Raji (cell line): ENCODE data around the gene RIT2.

Source experiments
- POLR2A ChIP-seq: IDR thresholded peaks from 2 replicates; pipeline ENCODE4 v1.6.1; 2011; ENCODE audit warnings: low read depth, low read length, control low read depth; ENCODE audit not compliant: insufficient read depth

RIT2 gene

GRCh38 chr18:42801706-42802105 lies 313.8 kb downstream of the RIT2 start:
- TF ChIP-seq POLR2A, result no peak

- TF ChIP-seq POLR2A, result no peak
These were observed 316.8 kb downstream of the RIT2 start for GRCh38 chr18:42798606-42799170.

GRCh38 chr18:42792731-42793130 lies 322.8 kb downstream of the RIT2 start:
- TF ChIP-seq POLR2A, result no peak

GRCh38 chr18:42784632-42785031 lies 330.9 kb downstream of the RIT2 start:
- TF ChIP-seq POLR2A, result no peak

- no peak for TF ChIP-seq POLR2A
These were observed 332.6 kb downstream of the RIT2 start for GRCh38 chr18:42782929-42783328.

GRCh38 chr18:42781298-42781815 lies 334.1 kb downstream of the RIT2 start:
- TF ChIP-seq POLR2A, result no peak

- TF ChIP-seq POLR2A, result no peak
These were observed 335.3 kb downstream of the RIT2 start for GRCh38 chr18:42780171-42780570.

- no peak for TF ChIP-seq POLR2A
These were observed 336.9 kb downstream of the RIT2 start for GRCh38 chr18:42778445-42779042.

GRCh38 chr18:42778024-42778423 lies 337.5 kb downstream of the RIT2 start:
- no peak for TF ChIP-seq POLR2A

GRCh38 chr18:42773870-42774269 lies 341.6 kb downstream of the RIT2 start:
- no peak for TF ChIP-seq POLR2A

GRCh38 chr18:42771936-42772335 lies 343.5 kb downstream of the RIT2 start:
- TF ChIP-seq POLR2A, result no peak

- no peak for TF ChIP-seq POLR2A
These were observed 350.2 kb downstream of the RIT2 start for GRCh38 chr18:42765302-42765701.

GRCh38 chr18:42760290-42760689 lies 355.2 kb downstream of the RIT2 start:
- no peak for TF ChIP-seq POLR2A

- TF ChIP-seq POLR2A, result no peak
These were observed 356.6 kb downstream of the RIT2 start for GRCh38 chr18:42758852-42759251.

- TF ChIP-seq POLR2A, result no peak
These were observed 359.3 kb downstream of the RIT2 start for GRCh38 chr18:42756214-42756613.

- TF ChIP-seq POLR2A, result no peak
These were observed 362.6 kb downstream of the RIT2 start for GRCh38 chr18:42752916-42753315.

- TF ChIP-seq POLR2A, result no peak
These were observed 368.7 kb downstream of the RIT2 start for GRCh38 chr18:42746794-42747193.
